ENCODE data around the gene RAD54L. TPM values are rescaled to one million over a fixed set of nuclear protein-coding genes. Genes with fewer than 3 reads are reported as not detected.

The RAD54L gene
- total RNA-seq, 1 experiment from 2014 or later: 54.7 TPM

DNA sequence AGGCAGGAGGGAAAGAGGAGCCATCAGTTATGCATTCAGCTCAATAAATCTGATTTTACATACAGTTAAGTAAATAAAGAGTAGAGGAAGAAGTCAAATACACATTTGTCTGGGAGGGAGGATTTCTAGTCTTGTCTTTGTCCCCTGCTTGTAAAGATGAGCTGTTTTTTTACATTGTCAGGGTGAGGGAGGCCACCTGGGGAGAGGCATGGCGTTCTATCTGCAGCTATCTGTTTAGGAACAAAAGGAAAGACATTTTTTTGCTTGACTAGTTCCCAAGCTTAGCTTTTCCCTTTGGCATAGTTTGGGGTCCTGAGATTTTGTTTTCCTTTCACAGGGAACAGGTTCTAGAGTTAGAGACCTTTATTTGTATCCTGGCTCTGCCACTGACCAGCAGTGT, 14.9 kb downstream of the RAD54L start (continued):
- TF ChIP-seq, protein P1, sequence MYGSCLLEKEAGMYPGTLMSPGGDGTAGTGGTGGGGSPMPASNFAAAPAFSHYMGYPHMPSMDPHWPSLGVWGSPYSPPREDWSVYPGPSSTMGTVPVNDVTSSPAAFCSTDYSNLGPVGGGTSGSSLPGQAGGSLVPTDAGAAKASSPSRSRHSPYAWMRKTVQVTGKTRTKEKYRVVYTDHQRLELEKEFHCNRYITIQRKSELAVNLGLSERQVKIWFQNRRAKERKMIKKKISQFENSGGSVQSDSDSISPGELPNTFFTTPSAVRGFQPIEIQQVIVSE (CRISPR knock-in tag; IDR thresholded peaks at IDR 0.05; ENCODE audit: borderline replicate concordance): no peak
- no peak for TF ChIP-seq FOXK1 (CRISPR knock-in tag; IDR thresholded peaks at IDR 0.05)
- no peak for TF ChIP-seq MYBL2 (CRISPR knock-in tag; IDR thresholded peaks at IDR 0.05)
- no peak for TF ChIP-seq MXD4 (CRISPR knock-in tag; IDR thresholded peaks at IDR 0.05; ENCODE audit: borderline replicate concordance)
- TF ChIP-seq, protein P2, sequence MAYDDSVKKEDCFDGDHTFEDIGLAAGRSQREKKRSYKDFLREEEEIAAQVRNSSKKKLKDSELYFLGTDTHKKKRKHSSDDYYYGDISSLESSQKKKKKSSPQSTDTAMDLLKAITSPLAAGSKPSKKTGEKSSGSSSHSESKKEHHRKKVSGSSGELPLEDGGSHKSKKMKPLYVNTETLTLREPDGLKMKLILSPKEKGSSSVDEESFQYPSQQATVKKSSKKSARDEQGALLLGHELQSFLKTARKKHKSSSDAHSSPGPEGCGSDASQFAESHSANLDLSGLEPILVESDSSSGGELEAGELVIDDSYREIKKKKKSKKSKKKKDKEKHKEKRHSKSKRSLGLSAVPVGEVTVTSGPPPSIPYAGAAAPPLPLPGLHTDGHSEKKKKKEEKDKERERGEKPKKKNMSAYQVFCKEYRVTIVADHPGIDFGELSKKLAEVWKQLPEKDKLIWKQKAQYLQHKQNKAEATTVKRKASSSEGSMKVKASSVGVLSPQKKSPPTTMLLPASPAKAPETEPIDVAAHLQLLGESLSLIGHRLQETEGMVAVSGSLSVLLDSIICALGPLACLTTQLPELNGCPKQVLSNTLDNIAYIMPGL (CRISPR knock-in tag; IDR thresholded peaks at IDR 0.05): no peak

DNA sequence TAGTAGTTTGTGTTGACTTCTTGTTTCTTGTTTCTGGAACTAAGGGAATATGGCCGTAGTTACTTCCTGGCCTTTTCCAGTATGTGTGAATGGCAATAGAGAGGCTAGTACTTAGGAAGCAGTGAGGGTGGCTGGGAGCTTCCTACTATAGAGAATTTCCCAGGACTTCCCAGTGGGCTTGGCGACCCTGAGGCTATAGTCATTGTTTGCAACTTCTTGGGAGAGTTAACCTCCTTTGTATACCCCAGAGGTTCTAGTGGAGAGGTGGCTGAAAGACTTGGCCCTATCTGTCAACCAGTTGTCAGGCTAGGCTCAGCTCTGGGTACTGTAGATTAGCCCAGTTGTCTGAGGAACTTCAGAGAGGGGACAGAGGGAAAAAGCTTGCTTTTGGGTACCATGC, 15.6 kb downstream of the RAD54L start:
- Mint-ChIP-seq H3K36me3 (peaks cover 81% of the 10 kb centered on the region), H3K4me1 (no peaks in the 10 kb centered on the region), H3K9me3 (no peaks in the 10 kb centered on the region), H3K27me3 (ENCODE audit: low read depth) (no peaks in the 10 kb centered on the region), H3K27ac (no peak overlapping the region), H3K4me3 (no peak overlapping the region)
- ATAC-seq (no peak), DNase-seq (ENCODE audit: low spot score) (no peak)
- CTCF ChIA-PET: no interaction called here
- POLR2A ChIA-PET: no interaction called here
- TF ChIP-seq GTF2I (CRISPR knock-in tag; conservative IDR thresholded peaks at IDR 0.05): no peak
- TF ChIP-seq SMAD4 (CRISPR knock-in tag; IDR thresholded peaks at IDR 0.05): no peak

DNA sequence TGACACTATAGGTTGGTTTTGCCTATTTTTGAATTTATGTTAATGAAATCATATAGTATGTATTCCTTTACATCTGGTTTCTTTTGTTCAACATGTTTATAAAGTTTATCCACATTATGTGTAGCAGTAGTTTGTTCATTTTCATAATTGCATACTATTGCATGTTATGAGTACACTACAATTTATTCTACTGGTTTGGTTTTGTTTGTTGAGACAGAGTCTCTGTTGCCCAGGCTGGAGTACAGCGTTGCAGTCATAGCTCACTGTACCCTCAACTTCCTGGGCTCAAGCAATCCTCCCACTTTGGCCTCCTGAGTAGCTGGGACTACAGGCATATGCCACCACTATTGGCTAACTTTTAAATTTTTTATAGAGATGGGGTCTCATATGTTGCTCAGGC, 21.0 kb downstream of the RAD54L start:
- Mint-ChIP-seq H3K36me3 (peaks cover 78% of the 10 kb centered on the region), H3K27me3 (ENCODE audit: low read depth) (no peaks in the 10 kb centered on the region), H3K27ac (no peak overlapping the region), H3K9me3 (no peaks in the 10 kb centered on the region), H3K4me1 (no peaks in the 10 kb centered on the region), H3K4me3 (no peak overlapping the region)
- ATAC-seq (no peak), DNase-seq (ENCODE audit: low spot score) (no peak)
- CTCF ChIA-PET: no interaction called here
- TF ChIP-seq ETV6 (CRISPR knock-in tag; IDR thresholded peaks at IDR 0.05) (no peak), SP1 (CRISPR knock-in tag; conservative IDR thresholded peaks at IDR 0.05) (no peak), OVOL2 (CRISPR knock-in tag; IDR thresholded peaks at IDR 0.05; ENCODE audit: borderline replicate concordance) (no peak), SMAD3 (CRISPR knock-in tag; IDR thresholded peaks at IDR 0.05; ENCODE audit: borderline replicate concordance) (no peak), IRF2 (CRISPR knock-in tag; IDR thresholded peaks at IDR 0.05; ENCODE audit: borderline replicate concordance, low read depth) (no peak), ZNF121 (CRISPR knock-in tag; IDR thresholded peaks at IDR 0.05) (no peak), KAT7 (CRISPR knock-in tag; IDR thresholded peaks at IDR 0.05; ENCODE audit: borderline replicate concordance) (no peak)
- TF ChIP-seq, protein P3, sequence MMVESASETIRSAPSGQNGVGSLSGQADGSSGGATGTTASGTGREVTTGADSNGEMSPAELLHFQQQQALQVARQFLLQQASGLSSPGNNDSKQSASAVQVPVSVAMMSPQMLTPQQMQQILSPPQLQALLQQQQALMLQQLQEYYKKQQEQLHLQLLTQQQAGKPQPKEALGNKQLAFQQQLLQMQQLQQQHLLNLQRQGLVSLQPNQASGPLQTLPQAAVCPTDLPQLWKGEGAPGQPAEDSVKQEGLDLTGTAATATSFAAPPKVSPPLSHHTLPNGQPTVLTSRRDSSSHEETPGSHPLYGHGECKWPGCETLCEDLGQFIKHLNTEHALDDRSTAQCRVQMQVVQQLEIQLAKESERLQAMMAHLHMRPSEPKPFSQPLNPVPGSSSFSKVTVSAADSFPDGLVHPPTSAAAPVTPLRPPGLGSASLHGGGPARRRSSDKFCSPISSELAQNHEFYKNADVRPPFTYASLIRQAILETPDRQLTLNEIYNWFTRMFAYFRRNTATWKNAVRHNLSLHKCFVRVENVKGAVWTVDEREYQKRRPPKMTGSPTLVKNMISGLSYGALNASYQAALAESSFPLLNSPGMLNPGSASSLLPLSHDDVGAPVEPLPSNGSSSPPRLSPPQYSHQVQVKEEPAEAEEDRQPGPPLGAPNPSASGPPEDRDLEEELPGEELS (CRISPR knock-in tag; IDR thresholded peaks at IDR 0.05): no peak
- POLR2A ChIA-PET: no interaction called here

DNA sequence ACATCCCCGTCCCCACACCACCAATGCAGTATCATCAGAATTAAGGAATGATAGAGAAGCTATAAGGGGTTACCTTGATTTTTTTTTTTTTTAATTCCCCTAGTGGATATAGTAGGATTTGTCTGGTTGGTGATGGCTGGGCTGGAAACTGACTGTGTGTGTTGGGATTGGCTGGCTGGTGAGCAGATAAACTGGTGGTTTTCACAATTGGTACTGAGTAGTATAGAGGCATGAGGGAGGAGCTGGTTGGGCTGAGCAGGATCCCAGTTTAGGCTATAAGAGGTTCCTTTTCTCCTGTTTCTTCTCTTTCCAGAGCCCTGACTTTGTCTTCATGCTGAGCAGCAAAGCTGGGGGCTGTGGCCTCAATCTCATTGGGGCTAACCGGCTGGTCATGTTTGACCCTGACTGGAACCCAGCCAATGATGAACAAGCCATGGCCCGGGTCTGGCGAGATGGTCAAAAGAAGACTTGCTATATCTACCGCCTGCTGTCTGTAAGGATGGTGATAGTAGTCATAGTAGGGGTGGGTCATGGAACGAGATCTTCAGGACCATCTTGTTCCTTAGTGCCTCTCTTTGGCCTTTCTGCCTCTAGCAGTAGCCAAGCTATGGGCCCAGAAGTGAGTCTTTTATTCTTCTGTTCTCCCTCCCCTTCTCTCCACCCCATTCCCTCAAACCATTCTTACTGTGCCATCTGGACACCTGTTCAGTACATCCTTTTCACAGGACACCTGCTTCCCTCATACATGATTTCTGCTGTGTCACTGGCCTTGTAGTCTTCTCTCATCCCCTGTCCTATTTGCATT, 26.9 kb downstream of the RAD54L start:
- ATAC-seq: no peak
- Mint-ChIP-seq H3K4me1 (no peaks in the 10 kb centered on the region), H3K4me3 (no peak overlapping the region), H3K27ac (no peak overlapping the region), H3K9me3 (no peaks in the 10 kb centered on the region), H3K36me3 (peaks cover 76% of the 10 kb centered on the region), H3K27me3 (ENCODE audit: low read depth) (no peaks in the 10 kb centered on the region)
- DNase-seq (ENCODE audit: low spot score): no peak
- POLR2A ChIA-PET: no interaction called here
- TF ChIP-seq IRF2 (CRISPR knock-in tag; IDR thresholded peaks at IDR 0.05; ENCODE audit: borderline replicate concordance, low read depth) (no peak), TCF7 (CRISPR knock-in tag; IDR thresholded peaks at IDR 0.05; ENCODE audit: low read depth) (no peak), NFYB (CRISPR knock-in tag; conservative IDR thresholded peaks at IDR 0.05; ENCODE audit: low read depth) (no peak), HMGA2 (CRISPR knock-in tag; IDR thresholded peaks at IDR 0.05) (no peak), NFATC4 (CRISPR knock-in tag; IDR thresholded peaks at IDR 0.05) (no peak)
- TF ChIP-seq, protein P4, sequence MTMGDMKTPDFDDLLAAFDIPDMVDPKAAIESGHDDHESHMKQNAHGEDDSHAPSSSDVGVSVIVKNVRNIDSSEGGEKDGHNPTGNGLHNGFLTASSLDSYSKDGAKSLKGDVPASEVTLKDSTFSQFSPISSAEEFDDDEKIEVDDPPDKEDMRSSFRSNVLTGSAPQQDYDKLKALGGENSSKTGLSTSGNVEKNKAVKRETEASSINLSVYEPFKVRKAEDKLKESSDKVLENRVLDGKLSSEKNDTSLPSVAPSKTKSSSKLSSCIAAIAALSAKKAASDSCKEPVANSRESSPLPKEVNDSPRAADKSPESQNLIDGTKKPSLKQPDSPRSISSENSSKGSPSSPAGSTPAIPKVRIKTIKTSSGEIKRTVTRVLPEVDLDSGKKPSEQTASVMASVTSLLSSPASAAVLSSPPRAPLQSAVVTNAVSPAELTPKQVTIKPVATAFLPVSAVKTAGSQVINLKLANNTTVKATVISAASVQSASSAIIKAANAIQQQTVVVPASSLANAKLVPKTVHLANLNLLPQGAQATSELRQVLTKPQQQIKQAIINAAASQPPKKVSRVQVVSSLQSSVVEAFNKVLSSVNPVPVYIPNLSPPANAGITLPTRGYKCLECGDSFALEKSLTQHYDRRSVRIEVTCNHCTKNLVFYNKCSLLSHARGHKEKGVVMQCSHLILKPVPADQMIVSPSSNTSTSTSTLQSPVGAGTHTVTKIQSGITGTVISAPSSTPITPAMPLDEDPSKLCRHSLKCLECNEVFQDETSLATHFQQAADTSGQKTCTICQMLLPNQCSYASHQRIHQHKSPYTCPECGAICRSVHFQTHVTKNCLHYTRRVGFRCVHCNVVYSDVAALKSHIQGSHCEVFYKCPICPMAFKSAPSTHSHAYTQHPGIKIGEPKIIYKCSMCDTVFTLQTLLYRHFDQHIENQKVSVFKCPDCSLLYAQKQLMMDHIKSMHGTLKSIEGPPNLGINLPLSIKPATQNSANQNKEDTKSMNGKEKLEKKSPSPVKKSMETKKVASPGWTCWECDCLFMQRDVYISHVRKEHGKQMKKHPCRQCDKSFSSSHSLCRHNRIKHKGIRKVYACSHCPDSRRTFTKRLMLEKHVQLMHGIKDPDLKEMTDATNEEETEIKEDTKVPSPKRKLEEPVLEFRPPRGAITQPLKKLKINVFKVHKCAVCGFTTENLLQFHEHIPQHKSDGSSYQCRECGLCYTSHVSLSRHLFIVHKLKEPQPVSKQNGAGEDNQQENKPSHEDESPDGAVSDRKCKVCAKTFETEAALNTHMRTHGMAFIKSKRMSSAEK (CRISPR knock-in tag; IDR thresholded peaks at IDR 0.05; ENCODE audit: borderline replicate concordance): no peak
- CTCF ChIA-PET: interaction anchor here (0.6 to 1.6 kb wide), 3 partner anchors 9 to 51 kb away, joined by 3 to 4 read pairs (median 3); partner anchors contain the start of gene RAD54L
